Endothelial cell (in vitro differentiated cells): Measurements from ENCODE around the gene KRTAP5-3. TPM values are rescaled to one million over a fixed set of nuclear protein-coding genes. Genes with fewer than 3 reads are reported as not detected.
"Not testable (repeated sequence)": the region's sequence is repeated elsewhere in the genome, so short reads cannot be mapped to it uniquely, and the experiment has no call there.

Source experiments
- DNase-seq: peaks from one replicate; pipeline ENCODE4 v3.0.0; 2021; ENCODE audit warnings: low spot score
- H3K27ac Mint-ChIP-seq: one replicate; pipeline ENCODE4 v1.8.0; 2021; ENCODE audit warnings: mixed read lengths, inconsistent platforms; ENCODE audit not compliant: unreplicated experiment
- H3K27me3 Mint-ChIP-seq: one replicate; pipeline ENCODE4 v1.8.0; 2021; ENCODE audit warnings: mild to moderate bottlenecking, moderate library complexity, mixed read lengths, inconsistent platforms; ENCODE audit not compliant: unreplicated experiment
- H3K36me3 Mint-ChIP-seq: one replicate; pipeline ENCODE4 v1.8.0; 2021; ENCODE audit warnings: mild to moderate bottlenecking, low read depth, mixed read lengths, inconsistent platforms; ENCODE audit not compliant: unreplicated experiment
- H3K4me1 Mint-ChIP-seq: one replicate; pipeline ENCODE4 v1.8.0; 2021; ENCODE audit warnings: mild to moderate bottlenecking, mixed read lengths, inconsistent platforms; ENCODE audit not compliant: unreplicated experiment
- H3K4me3 Mint-ChIP-seq: one replicate; pipeline ENCODE4 v1.8.0; 2021; ENCODE audit warnings: mild to moderate bottlenecking, mixed read lengths, inconsistent platforms; ENCODE audit not compliant: unreplicated experiment
- H3K9me3 Mint-ChIP-seq: one replicate; pipeline ENCODE4 v1.8.0; 2021; ENCODE audit warnings: mixed read lengths, inconsistent platforms; ENCODE audit not compliant: unreplicated experiment
- total RNA-seq: library from RNA; stranded (reverse); fragmentation: NEBNext Ultra II Directional; extraction: Animal tissue kit (Norgen Biotek cat#: 25700); gene quantifications from one replicate; pipeline ENCODE4 v1.2.1, GENCODE V29; 2021; ENCODE audit not compliant: unreplicated experiment
- TF ChIP-seq, protein P1 (sequence below): fragments of 200-600 bp; sonication (generic); IDR thresholded peaks from one replicate; pipeline ENCODE4 v1.5.0; 2021; ENCODE audit warnings: antibody characterized with exemption; ENCODE audit not compliant: unreplicated experiment

KRTAP5-3 gene
- total RNA-seq, 1 donor from 2014 or later = not detected

DNA sequence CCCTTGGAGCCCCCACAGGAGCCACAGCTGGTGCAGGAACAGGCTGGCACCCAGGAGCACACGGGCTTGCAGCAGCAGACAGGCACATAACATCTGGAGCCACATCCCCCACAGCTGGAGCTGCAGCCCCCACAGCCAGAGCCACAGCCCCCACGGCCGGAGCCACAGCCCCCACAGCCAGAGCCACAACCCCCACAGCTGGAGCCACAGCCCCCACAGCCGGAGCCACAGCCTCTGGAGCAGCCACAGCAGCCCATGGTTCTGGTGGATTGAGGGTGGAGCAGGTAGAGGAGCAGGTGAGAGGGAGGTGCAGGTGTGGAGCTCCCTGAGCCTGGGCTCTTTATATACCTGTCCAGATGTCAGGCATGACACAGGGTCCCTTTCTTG lies 10.3 kb downstream of the KRTAP5-3 start, which contains the start of gene KRTAP5-2:
Gene KRTAP5-2 (minus strand): TSS at position 301 of the 387 bp plus-strand sequence. CDS start 44 bp downstream, at position 257.
- no peaks in the 10 kb centered on the region for H3K27me3 Mint-ChIP-seq
- H3K27ac Mint-ChIP-seq = no peak within 1 kb of the TSS
- peaks cover 5% of the 10 kb centered on the region for H3K9me3 Mint-ChIP-seq
- peak within 1 kb of the TSS; percentile 15 for H3K4me3 Mint-ChIP-seq
- peaks cover 25% of the 10 kb centered on the region for H3K4me1 Mint-ChIP-seq
- H3K36me3 Mint-ChIP-seq = no peaks in the 10 kb centered on the region
- no peak for DNase-seq
- TF ChIP-seq, protein P1, sequence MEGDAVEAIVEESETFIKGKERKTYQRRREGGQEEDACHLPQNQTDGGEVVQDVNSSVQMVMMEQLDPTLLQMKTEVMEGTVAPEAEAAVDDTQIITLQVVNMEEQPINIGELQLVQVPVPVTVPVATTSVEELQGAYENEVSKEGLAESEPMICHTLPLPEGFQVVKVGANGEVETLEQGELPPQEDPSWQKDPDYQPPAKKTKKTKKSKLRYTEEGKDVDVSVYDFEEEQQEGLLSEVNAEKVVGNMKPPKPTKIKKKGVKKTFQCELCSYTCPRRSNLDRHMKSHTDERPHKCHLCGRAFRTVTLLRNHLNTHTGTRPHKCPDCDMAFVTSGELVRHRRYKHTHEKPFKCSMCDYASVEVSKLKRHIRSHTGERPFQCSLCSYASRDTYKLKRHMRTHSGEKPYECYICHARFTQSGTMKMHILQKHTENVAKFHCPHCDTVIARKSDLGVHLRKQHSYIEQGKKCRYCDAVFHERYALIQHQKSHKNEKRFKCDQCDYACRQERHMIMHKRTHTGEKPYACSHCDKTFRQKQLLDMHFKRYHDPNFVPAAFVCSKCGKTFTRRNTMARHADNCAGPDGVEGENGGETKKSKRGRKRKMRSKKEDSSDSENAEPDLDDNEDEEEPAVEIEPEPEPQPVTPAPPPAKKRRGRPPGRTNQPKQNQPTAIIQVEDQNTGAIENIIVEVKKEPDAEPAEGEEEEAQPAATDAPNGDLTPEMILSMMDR = no peak

DNA sequence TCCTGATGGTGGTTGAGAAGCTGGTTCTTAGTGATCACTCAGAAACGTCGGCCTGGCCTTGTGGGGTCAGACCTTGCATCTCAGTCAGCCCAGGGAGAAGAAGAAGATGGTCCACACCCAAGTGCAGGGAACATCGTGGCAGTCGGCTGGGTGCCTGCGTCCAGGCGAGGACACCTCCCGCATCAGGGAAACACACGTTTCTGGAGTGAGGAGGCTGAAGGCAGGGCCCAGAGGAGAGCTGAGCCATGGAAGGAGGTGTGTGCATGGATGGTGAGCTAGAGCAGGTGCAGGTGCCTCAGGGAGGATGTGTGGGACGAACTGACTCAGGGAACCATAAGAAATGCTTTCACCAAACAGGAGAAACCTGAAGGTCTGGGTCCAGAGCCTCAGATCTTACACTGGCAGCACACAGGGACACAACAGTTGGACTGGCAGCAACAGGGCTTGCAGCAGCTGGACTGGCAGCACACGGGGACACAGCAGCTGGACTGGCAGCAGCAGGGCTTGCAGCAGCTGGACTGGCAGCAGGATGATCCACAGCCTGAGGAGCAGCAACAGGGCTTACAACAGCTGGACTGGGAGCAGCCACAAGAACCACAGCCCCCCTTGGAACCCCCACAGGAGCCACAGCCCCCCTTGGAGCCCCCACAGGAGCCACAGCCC lies 10.8 kb downstream of the KRTAP5-3 start:
- DNase-seq = no peak
- peaks cover 25% of the 10 kb centered on the region for H3K4me1 Mint-ChIP-seq
- H3K9me3 Mint-ChIP-seq = peaks cover 5% of the 10 kb centered on the region
- no peaks in the 10 kb centered on the region for H3K27me3 Mint-ChIP-seq
- H3K27ac Mint-ChIP-seq = no peak overlapping the region
- H3K4me3 Mint-ChIP-seq = peak overlapping the region; percentile 15
- H3K36me3 Mint-ChIP-seq = no peaks in the 10 kb centered on the region
- TF ChIP-seq, protein P1 = no peak

DNA sequence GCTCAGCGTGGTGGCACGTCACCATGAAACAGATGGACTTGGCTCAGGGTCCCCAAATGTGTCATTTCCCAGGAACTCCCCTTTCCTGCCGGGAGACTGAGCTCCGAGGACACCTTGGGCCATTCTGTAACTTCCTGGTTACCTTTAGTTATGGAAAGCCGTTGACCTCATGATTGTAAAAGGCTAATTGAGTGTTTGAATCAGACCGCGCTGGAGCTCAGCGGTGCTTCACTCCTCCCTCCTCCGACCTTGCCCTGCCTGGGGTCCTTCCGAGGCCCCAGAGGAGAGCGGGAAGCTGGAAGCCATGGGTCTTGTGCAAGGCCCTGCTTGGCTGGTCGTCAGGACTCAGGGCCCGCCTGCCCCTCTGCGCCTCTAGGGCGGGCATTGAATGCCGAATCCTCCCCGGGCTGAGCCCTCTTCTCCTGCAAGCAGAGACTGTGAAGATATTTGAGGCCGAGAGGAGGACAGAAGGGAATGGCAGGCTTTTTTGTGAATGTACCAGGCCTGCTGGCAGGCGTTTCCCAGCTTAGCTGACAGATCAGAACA lies 11.6 kb downstream of the KRTAP5-3 start:
- not testable (repeated sequence) for H3K4me3 Mint-ChIP-seq, H3K36me3 Mint-ChIP-seq, H3K9me3 Mint-ChIP-seq, DNase-seq, H3K27me3 Mint-ChIP-seq, H3K27ac Mint-ChIP-seq
- peaks cover 25% of the 10 kb centered on the region for H3K4me1 Mint-ChIP-seq

DNA sequence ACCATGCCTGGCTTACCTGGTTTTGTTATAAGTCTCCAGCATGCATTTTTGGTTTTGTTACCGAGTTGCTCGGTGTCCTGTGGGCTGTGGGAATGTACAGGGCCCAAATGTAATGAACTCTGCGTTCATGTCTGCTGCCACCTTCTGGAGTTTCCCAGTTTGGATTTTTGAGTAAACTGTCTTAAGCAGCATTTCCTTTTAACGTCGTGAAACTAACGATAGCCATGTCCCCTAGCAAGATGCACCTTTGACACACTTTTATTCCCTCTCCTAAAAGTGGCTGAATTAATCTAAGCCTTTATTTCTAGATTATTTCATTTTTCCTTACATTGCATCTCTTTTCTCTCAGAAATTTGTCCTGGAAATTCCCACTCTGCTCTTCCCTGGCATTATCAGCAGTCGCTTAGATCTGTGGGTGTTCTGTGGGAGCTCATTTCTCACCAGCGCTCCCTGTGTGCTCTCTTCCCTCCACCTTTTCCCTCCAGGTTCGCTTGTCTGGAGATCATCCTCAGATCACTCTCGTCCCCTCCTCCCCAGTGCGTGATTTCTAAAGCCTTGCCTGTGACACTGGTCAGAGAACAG lies 12.2 kb downstream of the KRTAP5-3 start:
- H3K36me3 Mint-ChIP-seq, H3K27ac Mint-ChIP-seq, H3K9me3 Mint-ChIP-seq, DNase-seq, H3K4me3 Mint-ChIP-seq, H3K27me3 Mint-ChIP-seq: not testable (repeated sequence)
- H3K4me1 Mint-ChIP-seq = peaks cover 25% of the 10 kb centered on the region

DNA sequence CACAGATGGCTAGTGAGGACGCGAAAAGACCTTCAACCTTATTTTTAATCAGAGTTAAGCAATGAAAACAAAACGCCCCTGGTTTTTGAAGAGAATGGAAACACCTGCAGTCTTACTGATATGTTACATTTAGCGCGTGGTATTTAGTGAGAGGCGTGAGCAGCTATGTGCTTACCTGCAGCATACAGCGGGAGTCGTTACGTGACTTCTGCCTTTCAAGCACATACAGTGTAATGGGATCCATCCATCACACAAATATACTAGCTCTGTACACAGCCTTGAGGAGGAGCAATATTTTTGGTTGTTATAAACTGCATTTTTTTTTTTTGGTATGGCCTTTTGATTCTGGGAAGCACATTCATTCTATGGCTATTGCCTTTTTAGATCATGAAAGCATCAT lies 15.6 kb downstream of the KRTAP5-3 start:
- H3K9me3 Mint-ChIP-seq = no peaks in the 10 kb centered on the region
- no peak overlapping the region for H3K4me3 Mint-ChIP-seq
- TF ChIP-seq, protein P1 = no peak
- H3K4me1 Mint-ChIP-seq = peaks cover 33% of the 10 kb centered on the region
- no peak overlapping the region for H3K27ac Mint-ChIP-seq
- no peak for DNase-seq
- H3K27me3 Mint-ChIP-seq = peaks cover 3% of the 10 kb centered on the region
- no peaks in the 10 kb centered on the region for H3K36me3 Mint-ChIP-seq

DNA sequence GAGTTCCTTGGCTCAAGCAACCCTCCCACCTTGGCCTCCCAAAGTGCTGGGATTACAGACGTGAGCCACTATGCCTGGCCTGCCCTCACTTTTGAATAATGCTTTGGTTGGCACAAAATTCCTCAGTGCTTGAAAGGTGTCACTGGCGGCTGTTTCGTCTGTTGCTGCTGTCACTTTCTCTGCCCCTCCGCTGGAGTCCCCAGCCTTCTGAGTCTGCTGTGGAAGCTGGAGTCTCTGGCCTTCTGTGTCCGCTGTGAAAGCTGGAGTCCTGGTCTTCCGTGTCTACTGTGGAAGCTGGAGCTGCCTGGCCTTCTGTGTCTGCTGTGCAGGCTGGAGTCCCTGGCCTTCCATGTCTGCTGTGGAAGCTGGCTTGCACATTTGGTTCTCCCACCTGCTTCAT lies 18.3 kb downstream of the KRTAP5-3 start:
- TF ChIP-seq, protein P1 = no peak
- H3K27me3 Mint-ChIP-seq = peaks cover 3% of the 10 kb centered on the region
- peaks cover 11% of the 10 kb centered on the region for H3K4me1 Mint-ChIP-seq
- H3K27ac Mint-ChIP-seq = peak overlapping the region; percentile 83
- no peak for DNase-seq
- peak overlapping the region; percentile 21 for H3K4me3 Mint-ChIP-seq
- H3K9me3 Mint-ChIP-seq = no peaks in the 10 kb centered on the region
- no peaks in the 10 kb centered on the region for H3K36me3 Mint-ChIP-seq

DNA sequence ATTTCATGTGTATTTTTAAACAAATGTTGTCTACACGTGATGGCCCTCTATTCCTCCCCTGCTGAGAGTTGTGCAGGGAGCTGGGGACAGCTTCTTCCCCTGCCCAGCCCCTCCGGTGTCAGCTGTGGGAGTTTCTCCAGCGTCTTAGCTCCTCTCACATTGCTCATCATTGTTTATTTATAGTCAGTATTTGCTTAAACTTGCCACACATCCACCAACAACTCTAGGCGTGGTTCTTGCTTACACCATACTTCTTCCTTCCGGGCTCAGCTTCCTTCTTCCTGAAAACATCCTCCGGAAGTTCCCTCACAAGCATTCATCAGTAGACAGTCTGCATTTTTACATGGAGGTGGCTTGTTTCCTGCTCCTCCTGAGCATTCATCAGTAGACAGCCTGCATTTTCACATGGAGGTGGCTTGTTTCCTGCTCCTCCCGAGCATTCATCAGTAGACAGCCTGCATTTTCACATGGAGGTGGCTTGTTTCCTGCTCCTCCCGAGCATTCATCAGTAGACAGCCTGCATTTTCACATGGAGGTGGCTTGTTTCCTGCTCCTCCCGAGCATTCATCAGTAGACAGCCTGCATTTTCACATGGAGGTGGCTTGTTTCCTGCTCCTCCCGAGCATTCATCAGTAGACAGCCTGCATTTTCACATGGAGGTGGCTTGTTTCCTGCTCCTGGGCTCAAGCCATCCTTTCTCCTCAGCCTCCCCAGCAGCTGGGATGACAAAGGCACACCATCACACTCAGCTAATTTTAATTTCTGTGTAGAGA lies 18.9 kb downstream of the KRTAP5-3 start:
- not testable (repeated sequence) for H3K9me3 Mint-ChIP-seq, DNase-seq, H3K36me3 Mint-ChIP-seq, H3K27me3 Mint-ChIP-seq, H3K4me3 Mint-ChIP-seq
- Mint-ChIP-seq H3K27ac (peak overlapping the region; percentile 83), H3K4me1 (peaks cover 11% of the 10 kb centered on the region)
